Gastroesophageal sphincter (tissue), 4 donors: ENCODE results near the gene GLO1. TPM values are rescaled to one million over a fixed set of nuclear protein-coding genes. Genes with fewer than 3 reads are reported as not detected.

Experiments used
- ATAC-seq: fragments of 150-250 bp; one replicate; pipeline ENCODE4 v1.9.1; 2016; ENCODE audit warnings: mild to moderate bottlenecking, moderate library complexity
- H3K27ac ChIP-seq, 4 donors: fragments of 200-600 bp; sonication (generic) in 3 of 4; 1 replicate in 3 of 4; 2 replicates in 1 of 4; pipeline ENCODE4 v1.5.1; 2016 to 2019
- H3K27me3 ChIP-seq: fragments of 200-600 bp; sonication (generic); one replicate; pipeline ENCODE4 v1.5.1; 2019
- H3K36me3 ChIP-seq, 2 donors: fragments of 200-600 bp; sonication (generic); one replicate each; pipeline ENCODE4 v1.5.1; 2019; ENCODE audit warnings: control low read depth in 1 of 2
- H3K4me1 ChIP-seq, 3 donors: fragments of 200-600 bp; sonication (generic); 1 replicate in 2 of 3; 2 replicates in 1 of 3; pipeline ENCODE4 v1.5.1; 2016 to 2019; ENCODE audit warnings: control low read depth in 2 of 3
- H3K4me3 ChIP-seq, 2 donors: fragments of 200-600 bp; sonication (generic); one replicate each; pipeline ENCODE4 v1.5.1; 2019; ENCODE audit warnings: mild to moderate bottlenecking in 1 of 2, moderate library complexity in 1 of 2
- H3K9me3 ChIP-seq, 3 donors: fragments of 200-600 bp; sonication (generic); one replicate each; pipeline ENCODE4 v1.5.1; 2017 to 2019; ENCODE audit warnings: control low read depth in 2 of 3
- EP300 ChIP-seq: sonication (generic); formaldehyde crosslinking; IDR thresholded peaks from one replicate; pipeline ENCODE4 v1.6.1; 2017; ENCODE audit warnings: antibody characterized with exemption, mild to moderate bottlenecking
- POLR2A ChIP-seq, 2 donors: fragments of 450-650 bp; IDR thresholded peaks; one replicate each; pipeline ENCODE4 v1.6.1; 2017; ENCODE audit warnings: antibody characterized with exemption in 2 of 2, mild to moderate bottlenecking in 2 of 2, moderate library complexity in 1 of 2
- POLR2AphosphoS5 ChIP-seq: sonication (generic); formaldehyde crosslinking; IDR thresholded peaks from one replicate; pipeline ENCODE4 v1.6.1; 2017; ENCODE audit warnings: antibody characterized with exemption
- WGBS, 2 donors: methylation state at CpG; one replicate each; pipeline ENCODE4 v1.1.5; 2018; ENCODE audit warnings: low coverage in 1 of 2; 5-methylcytosine and 5-hydroxymethylcytosine counted together
- total RNA-seq, 4 donors: library from RNA; depleted of rRNA; stranded (reverse); fragments of >200 nt; gene quantifications; one replicate each; pipeline ENCODE4 v1.1.0, GENCODE V29; 2016
- TF ChIP-seq, protein P1 (sequence below), 4 experiments: fragments of 200-600 bp in 2 of 4; fragments of 450-650 bp in 2 of 4; sonication (generic) in 1 of 4; IDR thresholded peaks; one replicate each; pipeline ENCODE4 v1.5.1; 2017 to 2019; ENCODE audit warnings: antibody characterized with exemption in 4 of 4, mild to moderate bottlenecking in 2 of 4, moderate library complexity in 2 of 4

The GLO1 gene
- total RNA-seq, 4 donors from 2014 or later, result 72.3 to 109 (median 84.3) TPM

DNA sequence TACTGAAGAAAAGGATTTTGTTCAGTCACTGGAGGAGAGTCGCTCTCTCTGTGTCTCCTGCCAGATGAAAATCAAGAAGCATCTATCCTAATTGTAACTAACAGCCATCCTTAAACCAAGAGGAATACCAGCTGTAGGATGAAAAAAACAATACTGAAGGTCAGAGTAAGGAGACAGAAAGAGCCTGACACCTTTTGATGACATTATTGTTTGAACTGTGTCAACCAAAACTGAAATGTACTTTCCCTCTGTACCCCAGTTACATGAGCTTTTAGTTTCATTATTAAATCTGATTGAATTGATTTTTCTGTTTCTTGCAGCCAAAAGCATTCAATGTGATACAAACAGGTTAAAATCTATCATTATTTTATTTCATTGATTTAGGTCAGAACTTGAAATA is 46.0 kb downstream of the GLO1 start:
- TF ChIP-seq POLR2A (IDR thresholded peaks at IDR 0.05) (no peak), EP300 (no peak), POLR2AphosphoS5 (no peak)
- TF ChIP-seq, protein P1, sequence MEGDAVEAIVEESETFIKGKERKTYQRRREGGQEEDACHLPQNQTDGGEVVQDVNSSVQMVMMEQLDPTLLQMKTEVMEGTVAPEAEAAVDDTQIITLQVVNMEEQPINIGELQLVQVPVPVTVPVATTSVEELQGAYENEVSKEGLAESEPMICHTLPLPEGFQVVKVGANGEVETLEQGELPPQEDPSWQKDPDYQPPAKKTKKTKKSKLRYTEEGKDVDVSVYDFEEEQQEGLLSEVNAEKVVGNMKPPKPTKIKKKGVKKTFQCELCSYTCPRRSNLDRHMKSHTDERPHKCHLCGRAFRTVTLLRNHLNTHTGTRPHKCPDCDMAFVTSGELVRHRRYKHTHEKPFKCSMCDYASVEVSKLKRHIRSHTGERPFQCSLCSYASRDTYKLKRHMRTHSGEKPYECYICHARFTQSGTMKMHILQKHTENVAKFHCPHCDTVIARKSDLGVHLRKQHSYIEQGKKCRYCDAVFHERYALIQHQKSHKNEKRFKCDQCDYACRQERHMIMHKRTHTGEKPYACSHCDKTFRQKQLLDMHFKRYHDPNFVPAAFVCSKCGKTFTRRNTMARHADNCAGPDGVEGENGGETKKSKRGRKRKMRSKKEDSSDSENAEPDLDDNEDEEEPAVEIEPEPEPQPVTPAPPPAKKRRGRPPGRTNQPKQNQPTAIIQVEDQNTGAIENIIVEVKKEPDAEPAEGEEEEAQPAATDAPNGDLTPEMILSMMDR (IDR thresholded peaks at IDR 0.05), result no peak
- 100% methylated on average over 1 of the region's 1 CpG; no CpG with 5 or more reads in 1 of the 2 donors for WGBS, 2 donors
- ATAC-seq, result no peak
- Histone ChIP-seq H3K36me3 (peaks cover 0 to 41% of the 10 kb centered on the region in 2 donors), H3K4me3 (no peak overlapping the region), H3K9me3 (no peaks in the 10 kb centered on the region), H3K27ac (no peak overlapping the region), H3K4me1 (no peaks in the 10 kb centered on the region), H3K27me3 (no peaks in the 10 kb centered on the region)

DNA sequence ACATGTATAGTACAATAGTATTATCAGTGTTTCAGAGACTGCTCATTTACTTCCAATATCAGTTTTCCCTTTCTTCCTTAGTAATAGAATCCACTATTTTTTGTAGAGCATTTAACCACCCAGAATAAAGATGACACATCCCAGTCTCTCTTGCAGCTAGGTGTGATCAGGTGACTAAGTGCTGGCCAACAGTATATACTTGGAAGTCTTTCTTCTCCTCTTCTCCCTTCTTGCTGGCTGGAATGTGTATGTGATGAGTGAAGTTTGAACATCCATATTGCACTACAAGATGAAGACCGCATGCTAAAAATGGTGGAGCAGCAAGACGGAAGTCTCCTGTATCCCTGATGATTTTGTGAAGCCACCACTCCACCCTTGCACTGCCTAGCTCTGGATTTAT is 48.7 kb downstream of the GLO1 start:
- ATAC-seq, result no peak
- H3K27me3 ChIP-seq, result no peaks in the 10 kb centered on the region
- no peak overlapping the region for H3K27ac ChIP-seq
- no peaks in the 10 kb centered on the region for H3K9me3 ChIP-seq
- WGBS, 2 donors, result 91 to 100% methylated on average over 2 of the region's 2 CpGs
- peaks cover 0 to 42% of the 10 kb centered on the region in 2 donors for H3K36me3 ChIP-seq
- no peaks in the 10 kb centered on the region for H3K4me1 ChIP-seq
- TF ChIP-seq POLR2AphosphoS5 (no peak), POLR2A (IDR thresholded peaks at IDR 0.05) (no peak), EP300 (no peak)
- TF ChIP-seq, protein P1 (IDR thresholded peaks at IDR 0.05), result no peak
- no peak overlapping the region for H3K4me3 ChIP-seq

DNA sequence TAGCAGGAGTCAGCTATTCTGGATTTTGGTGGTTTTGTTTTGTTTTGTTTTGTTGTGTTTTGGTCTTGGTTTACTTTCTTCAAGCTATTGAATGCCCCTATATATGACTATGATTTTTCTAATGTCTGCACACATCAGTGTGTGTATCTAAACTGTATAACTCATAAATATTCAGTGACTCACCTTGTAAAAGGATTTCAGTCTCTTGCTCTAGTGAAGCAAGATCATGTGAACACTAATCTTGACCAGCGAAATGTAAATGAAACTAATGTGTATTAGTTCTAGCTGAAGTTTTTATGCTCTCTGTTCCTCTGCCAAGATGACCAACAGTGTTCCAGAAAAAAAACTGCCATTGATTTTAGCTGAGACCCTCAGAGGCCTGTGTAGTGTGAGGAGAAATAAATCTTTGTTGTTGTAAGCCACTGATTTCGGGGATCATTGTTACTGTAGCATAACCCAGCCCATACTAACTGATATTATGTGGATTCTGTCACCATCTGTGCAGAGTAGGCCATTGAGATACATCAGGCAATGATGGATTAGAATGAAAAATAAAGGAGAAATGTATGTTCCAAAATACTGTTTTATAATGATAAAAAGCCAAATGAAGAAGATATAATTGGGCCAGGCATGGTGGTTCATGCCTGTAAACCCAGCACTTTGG is 51.7 kb downstream of the GLO1 start:
- TF ChIP-seq EP300, result no peak
- H3K36me3 ChIP-seq, result peaks cover 0 to 25% of the 10 kb centered on the region in 2 donors
- 96 to 100% methylated on average over 1 to 2 of the region's 2 CpGs for WGBS, 2 donors
- no peak for ATAC-seq
- H3K27me3 ChIP-seq, result no peaks in the 10 kb centered on the region
- no peak overlapping the region for H3K4me3 ChIP-seq
- no peak overlapping the region for H3K27ac ChIP-seq
- no peaks in the 10 kb centered on the region for H3K4me1 ChIP-seq
- H3K9me3 ChIP-seq, result no peaks in the 10 kb centered on the region

DNA sequence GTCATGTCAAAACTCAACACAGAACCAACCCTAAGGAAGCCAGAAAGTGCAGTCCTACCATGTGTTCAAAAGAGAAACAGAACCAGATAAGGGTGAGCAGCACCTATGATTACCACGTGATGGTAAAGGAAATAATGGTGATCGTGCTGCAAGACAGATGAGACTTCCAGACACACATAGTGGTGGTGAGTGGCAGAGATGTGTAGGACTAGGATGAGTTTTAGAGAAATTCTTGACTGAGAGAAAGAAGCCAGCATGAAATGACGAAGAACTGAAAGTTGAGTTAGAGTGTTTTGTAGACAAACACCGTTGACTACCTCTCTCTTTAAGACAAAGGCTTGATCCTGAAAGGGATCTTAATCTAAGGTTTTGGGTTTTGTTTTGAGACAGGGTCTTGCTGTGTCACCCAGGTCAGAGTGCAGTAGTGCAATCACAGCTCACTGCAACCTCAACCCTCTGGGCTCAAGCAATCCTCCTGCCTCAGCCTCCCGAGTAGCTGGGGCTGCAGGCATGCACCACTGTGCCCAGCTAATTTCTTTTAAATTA is 52.7 kb downstream of the GLO1 start:
- no peaks in the 10 kb centered on the region for H3K4me1 ChIP-seq
- TF ChIP-seq POLR2A (IDR thresholded peaks at IDR 0.05), result no peak
- TF ChIP-seq, protein P1 (IDR thresholded peaks at IDR 0.05), result no peak
- no peak for TF ChIP-seq POLR2AphosphoS5
- no peak for TF ChIP-seq EP300
- H3K27ac ChIP-seq, result no peak overlapping the region
- 84 to 86% methylated on average over 4 to 5 of the region's 5 CpGs for WGBS, 2 donors
- no peak overlapping the region for H3K4me3 ChIP-seq
- no peaks in the 10 kb centered on the region for H3K27me3 ChIP-seq
- peaks cover 0 to 18% of the 10 kb centered on the region in 2 donors for H3K36me3 ChIP-seq
- no peak for ATAC-seq
- no peaks in the 10 kb centered on the region for H3K9me3 ChIP-seq

DNA sequence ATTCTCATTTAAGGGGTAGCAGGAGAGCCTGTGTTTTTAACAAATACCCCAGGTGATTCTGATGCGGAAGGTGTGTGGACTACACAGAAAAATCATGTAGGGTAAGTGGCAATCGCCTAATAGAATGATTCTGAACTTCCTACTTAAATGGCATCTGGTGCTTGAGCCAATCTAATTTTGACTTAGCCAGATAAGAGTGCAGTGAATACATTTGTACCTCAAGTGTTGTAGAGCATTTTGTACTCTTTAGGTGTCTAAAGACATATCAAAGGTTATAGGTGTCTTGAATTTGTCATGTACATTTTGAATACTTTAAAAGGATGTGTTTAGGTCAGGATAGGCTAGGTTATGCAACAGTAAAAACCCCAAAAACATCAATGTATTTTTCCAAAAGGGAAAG is 53.2 kb downstream of the GLO1 start:
- no peaks in the 10 kb centered on the region for H3K9me3 ChIP-seq
- ATAC-seq, result no peak
- 95 to 100% methylated on average over 2 of the region's 2 CpGs for WGBS, 2 donors

More for the DNA sequence above, 53.2 kb downstream of the GLO1 start:
- Histone ChIP-seq H3K4me1 (peaks cover 0 to 3% (median 0%) of the 10 kb centered on the region in 3 donors), H3K27ac (no peak overlapping the region), H3K27me3 (no peaks in the 10 kb centered on the region), H3K4me3 (no peak overlapping the region), H3K36me3 (peaks cover 0 to 15% of the 10 kb centered on the region in 2 donors)
- no peak for TF ChIP-seq EP300
- TF ChIP-seq, protein P1 (IDR thresholded peaks at IDR 0.05), result no peak
- TF ChIP-seq POLR2A (IDR thresholded peaks at IDR 0.05), result no peak
- no peak for TF ChIP-seq POLR2AphosphoS5
